ENCODE data around the gene MAST4.

DNA sequence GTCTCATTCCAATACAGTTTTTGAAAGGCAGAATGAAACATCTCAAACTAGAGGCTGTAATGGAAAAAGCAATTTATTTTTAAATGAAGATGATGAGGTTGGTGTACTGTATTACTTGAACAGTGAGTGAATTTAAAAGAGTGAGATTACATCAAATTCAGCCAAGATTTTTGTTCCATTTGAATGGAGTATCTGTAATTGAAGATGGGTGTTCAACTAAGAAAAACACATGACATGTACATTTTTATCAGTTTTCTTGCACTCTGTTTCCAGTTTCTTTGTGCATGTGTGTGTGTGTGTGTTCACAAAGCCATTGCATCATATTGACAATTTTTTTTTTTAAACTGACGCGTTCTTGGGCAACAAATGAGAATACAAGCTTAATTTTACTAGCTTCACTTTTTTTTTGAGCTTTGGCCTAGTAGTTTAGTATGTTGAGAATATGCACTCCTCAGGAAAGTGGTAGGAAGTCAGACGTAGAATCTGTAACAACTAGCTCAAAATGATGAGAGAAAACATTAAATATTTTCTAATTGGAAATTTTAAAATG, 243.5 kb downstream of the MAST4 start:
- TF ChIP-seq, protein P1, sequence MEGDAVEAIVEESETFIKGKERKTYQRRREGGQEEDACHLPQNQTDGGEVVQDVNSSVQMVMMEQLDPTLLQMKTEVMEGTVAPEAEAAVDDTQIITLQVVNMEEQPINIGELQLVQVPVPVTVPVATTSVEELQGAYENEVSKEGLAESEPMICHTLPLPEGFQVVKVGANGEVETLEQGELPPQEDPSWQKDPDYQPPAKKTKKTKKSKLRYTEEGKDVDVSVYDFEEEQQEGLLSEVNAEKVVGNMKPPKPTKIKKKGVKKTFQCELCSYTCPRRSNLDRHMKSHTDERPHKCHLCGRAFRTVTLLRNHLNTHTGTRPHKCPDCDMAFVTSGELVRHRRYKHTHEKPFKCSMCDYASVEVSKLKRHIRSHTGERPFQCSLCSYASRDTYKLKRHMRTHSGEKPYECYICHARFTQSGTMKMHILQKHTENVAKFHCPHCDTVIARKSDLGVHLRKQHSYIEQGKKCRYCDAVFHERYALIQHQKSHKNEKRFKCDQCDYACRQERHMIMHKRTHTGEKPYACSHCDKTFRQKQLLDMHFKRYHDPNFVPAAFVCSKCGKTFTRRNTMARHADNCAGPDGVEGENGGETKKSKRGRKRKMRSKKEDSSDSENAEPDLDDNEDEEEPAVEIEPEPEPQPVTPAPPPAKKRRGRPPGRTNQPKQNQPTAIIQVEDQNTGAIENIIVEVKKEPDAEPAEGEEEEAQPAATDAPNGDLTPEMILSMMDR (IDR thresholded peaks at IDR 0.05; ENCODE audit: control extremely low read depth in 1 of 3, insufficient read depth in 1 of 3, low read depth in 1 of 3, low read length in 3 of 3), result no peak
- TF ChIP-seq KDM1A (IDR thresholded peaks at IDR 0.05; ENCODE audit: borderline replicate concordance, low read length) (no peak), NANOG (IDR thresholded peaks at IDR 0.05; ENCODE audit: insufficient read depth, low read depth, low read length, poor library complexity, severe bottlenecking) (no peak)

All from H1 (cell line).